ENCODE measurements around the gene MMP20.

DNA sequence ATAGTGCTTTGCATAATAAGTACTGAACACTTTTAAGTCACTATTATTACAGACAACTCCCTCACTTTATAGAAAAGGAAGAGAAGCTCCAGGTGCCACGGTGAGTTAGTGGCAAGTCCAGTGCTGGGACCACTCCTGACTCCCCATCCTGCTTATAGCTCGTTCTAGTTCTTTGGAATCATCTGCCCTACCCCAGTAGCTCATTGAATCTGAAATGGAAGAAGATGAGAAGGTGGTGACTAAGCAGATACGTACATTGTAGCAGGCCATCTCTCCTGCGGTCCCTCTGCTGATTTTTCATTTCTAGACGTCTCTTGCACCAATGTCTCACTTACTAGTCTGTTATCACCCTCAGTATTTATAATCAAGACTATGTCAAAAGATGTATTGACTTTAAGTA is 21.6 kb downstream of the MMP20 start:
- TF ChIP-seq MXD4 (CRISPR knock-in tag; IDR thresholded peaks at IDR 0.05; ENCODE audit: borderline replicate concordance): no peak
- TF ChIP-seq, protein P1, sequence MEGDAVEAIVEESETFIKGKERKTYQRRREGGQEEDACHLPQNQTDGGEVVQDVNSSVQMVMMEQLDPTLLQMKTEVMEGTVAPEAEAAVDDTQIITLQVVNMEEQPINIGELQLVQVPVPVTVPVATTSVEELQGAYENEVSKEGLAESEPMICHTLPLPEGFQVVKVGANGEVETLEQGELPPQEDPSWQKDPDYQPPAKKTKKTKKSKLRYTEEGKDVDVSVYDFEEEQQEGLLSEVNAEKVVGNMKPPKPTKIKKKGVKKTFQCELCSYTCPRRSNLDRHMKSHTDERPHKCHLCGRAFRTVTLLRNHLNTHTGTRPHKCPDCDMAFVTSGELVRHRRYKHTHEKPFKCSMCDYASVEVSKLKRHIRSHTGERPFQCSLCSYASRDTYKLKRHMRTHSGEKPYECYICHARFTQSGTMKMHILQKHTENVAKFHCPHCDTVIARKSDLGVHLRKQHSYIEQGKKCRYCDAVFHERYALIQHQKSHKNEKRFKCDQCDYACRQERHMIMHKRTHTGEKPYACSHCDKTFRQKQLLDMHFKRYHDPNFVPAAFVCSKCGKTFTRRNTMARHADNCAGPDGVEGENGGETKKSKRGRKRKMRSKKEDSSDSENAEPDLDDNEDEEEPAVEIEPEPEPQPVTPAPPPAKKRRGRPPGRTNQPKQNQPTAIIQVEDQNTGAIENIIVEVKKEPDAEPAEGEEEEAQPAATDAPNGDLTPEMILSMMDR (IDR thresholded peaks at IDR 0.05): no peak
- TF ChIP-seq, protein P2, sequence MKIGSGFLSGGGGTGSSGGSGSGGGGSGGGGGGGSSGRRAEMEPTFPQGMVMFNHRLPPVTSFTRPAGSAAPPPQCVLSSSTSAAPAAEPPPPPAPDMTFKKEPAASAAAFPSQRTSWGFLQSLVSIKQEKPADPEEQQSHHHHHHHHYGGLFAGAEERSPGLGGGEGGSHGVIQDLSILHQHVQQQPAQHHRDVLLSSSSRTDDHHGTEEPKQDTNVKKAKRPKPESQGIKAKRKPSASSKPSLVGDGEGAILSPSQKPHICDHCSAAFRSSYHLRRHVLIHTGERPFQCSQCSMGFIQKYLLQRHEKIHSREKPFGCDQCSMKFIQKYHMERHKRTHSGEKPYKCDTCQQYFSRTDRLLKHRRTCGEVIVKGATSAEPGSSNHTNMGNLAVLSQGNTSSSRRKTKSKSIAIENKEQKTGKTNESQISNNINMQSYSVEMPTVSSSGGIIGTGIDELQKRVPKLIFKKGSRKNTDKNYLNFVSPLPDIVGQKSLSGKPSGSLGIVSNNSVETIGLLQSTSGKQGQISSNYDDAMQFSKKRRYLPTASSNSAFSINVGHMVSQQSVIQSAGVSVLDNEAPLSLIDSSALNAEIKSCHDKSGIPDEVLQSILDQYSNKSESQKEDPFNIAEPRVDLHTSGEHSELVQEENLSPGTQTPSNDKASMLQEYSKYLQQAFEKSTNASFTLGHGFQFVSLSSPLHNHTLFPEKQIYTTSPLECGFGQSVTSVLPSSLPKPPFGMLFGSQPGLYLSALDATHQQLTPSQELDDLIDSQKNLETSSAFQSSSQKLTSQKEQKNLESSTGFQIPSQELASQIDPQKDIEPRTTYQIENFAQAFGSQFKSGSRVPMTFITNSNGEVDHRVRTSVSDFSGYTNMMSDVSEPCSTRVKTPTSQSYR (CRISPR knock-in tag; IDR thresholded peaks at IDR 0.05): no peak
- TF ChIP-seq, protein P3, sequence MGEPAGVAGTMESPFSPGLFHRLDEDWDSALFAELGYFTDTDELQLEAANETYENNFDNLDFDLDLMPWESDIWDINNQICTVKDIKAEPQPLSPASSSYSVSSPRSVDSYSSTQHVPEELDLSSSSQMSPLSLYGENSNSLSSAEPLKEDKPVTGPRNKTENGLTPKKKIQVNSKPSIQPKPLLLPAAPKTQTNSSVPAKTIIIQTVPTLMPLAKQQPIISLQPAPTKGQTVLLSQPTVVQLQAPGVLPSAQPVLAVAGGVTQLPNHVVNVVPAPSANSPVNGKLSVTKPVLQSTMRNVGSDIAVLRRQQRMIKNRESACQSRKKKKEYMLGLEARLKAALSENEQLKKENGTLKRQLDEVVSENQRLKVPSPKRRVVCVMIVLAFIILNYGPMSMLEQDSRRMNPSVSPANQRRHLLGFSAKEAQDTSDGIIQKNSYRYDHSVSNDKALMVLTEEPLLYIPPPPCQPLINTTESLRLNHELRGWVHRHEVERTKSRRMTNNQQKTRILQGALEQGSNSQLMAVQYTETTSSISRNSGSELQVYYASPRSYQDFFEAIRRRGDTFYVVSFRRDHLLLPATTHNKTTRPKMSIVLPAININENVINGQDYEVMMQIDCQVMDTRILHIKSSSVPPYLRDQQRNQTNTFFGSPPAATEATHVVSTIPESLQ (CRISPR knock-in tag; IDR thresholded peaks at IDR 0.05): no peak
- TF ChIP-seq, protein P4, sequence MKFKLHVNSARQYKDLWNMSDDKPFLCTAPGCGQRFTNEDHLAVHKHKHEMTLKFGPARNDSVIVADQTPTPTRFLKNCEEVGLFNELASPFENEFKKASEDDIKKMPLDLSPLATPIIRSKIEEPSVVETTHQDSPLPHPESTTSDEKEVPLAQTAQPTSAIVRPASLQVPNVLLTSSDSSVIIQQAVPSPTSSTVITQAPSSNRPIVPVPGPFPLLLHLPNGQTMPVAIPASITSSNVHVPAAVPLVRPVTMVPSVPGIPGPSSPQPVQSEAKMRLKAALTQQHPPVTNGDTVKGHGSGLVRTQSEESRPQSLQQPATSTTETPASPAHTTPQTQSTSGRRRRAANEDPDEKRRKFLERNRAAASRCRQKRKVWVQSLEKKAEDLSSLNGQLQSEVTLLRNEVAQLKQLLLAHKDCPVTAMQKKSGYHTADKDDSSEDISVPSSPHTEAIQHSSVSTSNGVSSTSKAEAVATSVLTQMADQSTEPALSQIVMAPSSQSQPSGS (CRISPR knock-in tag; IDR thresholded peaks at IDR 0.05; ENCODE audit: borderline replicate concordance, low read depth): no peak
- TF ChIP-seq, protein P5, sequence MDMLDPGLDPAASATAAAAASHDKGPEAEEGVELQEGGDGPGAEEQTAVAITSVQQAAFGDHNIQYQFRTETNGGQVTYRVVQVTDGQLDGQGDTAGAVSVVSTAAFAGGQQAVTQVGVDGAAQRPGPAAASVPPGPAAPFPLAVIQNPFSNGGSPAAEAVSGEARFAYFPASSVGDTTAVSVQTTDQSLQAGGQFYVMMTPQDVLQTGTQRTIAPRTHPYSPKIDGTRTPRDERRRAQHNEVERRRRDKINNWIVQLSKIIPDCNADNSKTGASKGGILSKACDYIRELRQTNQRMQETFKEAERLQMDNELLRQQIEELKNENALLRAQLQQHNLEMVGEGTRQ (CRISPR knock-in tag; IDR thresholded peaks at IDR 0.05): no peak
- TF ChIP-seq ELF4 (CRISPR knock-in tag; IDR thresholded peaks at IDR 0.05; ENCODE audit: low read depth): no peak
- TF ChIP-seq, protein P6, sequence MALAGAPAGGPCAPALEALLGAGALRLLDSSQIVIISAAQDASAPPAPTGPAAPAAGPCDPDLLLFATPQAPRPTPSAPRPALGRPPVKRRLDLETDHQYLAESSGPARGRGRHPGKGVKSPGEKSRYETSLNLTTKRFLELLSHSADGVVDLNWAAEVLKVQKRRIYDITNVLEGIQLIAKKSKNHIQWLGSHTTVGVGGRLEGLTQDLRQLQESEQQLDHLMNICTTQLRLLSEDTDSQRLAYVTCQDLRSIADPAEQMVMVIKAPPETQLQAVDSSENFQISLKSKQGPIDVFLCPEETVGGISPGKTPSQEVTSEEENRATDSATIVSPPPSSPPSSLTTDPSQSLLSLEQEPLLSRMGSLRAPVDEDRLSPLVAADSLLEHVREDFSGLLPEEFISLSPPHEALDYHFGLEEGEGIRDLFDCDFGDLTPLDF (CRISPR knock-in tag; IDR thresholded peaks at IDR 0.05): no peak
- TF ChIP-seq NFYB (CRISPR knock-in tag; conservative IDR thresholded peaks at IDR 0.05; ENCODE audit: low read depth): no peak
- TF ChIP-seq ZNF219 (CRISPR knock-in tag; IDR thresholded peaks at IDR 0.05; ENCODE audit: borderline replicate concordance): no peak
